Stimulated activated CD8-positive, alpha-beta memory T cell treated with anti-CD3 and anti-CD28 coated beads, Interleukin-4, amount 100 ng/mL, for 4 hours (primary cell): ENCODE measurements around the gene MAN1A2.

ENCODE experiments used
- DNase-seq, 2 donors: peaks; one replicate each; pipeline ENCODE4 v3.0.0-alpha.2; 2020; ENCODE audit warnings: low read depth in 2 of 2, low spot score in 1 of 2

MAN1A2 gene

DNA sequence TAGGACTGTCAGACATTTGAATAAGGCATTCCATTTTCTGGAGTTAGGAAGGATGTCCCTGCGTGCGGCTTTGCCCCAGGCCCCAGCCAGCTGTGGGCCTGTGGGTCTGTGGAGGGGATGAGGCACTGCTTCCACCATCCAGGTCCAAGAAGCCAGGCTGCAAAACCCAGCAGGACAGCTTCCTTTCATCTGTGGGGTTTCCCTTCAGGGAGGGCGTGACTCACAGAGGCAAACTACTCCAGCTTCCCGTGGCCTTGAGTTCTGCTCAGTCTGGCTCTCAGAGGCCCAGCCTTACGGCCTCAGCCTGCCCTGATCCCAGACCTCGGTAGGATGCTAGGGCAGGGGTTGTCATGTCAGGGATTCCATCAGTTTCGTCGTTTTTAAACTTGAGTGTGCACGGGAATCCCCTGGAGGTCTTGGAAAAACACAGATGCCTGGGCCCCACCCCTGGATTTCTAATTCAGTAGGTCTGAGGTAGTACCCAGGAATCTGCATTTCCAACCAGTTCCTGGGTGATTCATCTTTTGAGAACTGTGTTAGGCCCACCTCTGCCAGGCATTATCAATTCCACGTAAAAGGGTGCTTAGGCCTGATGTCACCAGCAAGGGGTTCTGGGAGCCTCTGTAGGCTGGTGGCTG is 206.3 kb downstream of the MAN1A2 start:
- DNase-seq: no peak

GRCh38 chr1:117574161-117574835 is 207.0 kb downstream of the MAN1A2 start:
- DNase-seq: no peak

- no peak for DNase-seq
These were observed 208.5 kb downstream of the MAN1A2 start for GRCh38 chr1:117575586-117576225.

DNA sequence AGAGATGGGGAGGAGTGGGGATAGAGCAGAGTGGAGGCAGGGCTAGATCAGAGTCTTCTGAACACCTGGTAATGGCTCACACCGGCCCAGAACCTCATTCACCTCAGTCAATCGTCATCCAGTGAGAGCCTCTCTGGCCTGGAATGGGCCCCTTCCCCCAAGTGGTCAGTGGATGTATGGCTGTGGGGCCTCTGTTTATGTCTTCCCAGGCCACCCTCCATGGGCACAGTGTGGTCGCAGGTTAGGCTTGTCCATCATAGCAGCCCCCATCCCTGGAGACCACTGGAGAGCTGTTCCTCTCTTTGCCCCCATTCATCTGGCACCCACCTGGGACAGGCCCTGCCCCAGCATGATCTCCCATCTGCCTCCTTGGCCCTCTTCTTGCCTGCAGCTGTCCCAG is 209.0 kb downstream of the MAN1A2 start:
- no peak for DNase-seq

GRCh38 chr1:117577191-117577885 is 210.1 kb downstream of the MAN1A2 start:
- no peak for DNase-seq

DNA sequence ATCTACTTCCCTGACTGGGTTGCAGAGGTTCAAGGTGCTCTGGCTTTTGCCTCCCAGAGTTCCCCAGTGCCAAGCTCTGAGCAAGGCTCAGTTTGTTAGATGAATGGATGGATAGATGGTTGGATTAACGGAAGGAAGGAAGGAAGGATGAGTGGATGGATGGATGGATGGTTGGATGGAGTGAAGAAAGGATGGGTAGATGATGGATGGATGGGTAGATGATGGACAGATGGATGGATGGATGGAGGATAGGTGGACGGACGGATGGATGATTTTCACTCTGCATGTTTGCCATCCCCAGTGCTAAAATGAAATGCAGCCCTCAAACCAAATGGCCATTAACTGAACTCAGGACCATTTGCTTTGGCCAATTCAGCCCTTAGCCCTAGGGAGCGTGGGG is 211.2 kb downstream of the MAN1A2 start:
- DNase-seq: no peak
